ENCODE measurements around the gene PIGO. TPM values are rescaled to one million over a fixed set of nuclear protein-coding genes. Genes with fewer than 3 reads are reported as not detected.

PIGO gene
- polyA plus RNA-seq, 3 donors, result 30.2 to 34.3 (median 30.4) TPM

GRCh38 chr9:35072461-35073278, 23.7 kb downstream of the PIGO start, which contains the start of gene VCP:
Gene VCP, minus strand, starts transcription at chr9:35072625. Its CDS starts 272 bp downstream, at chr9:35072353.
- peak; percentile 92 to 96 (median 95) for DNase-seq (ENCODE audit: low read depth in 3 of 3, low spot score in 2 of 3)

GRCh38 chr9:35071814-35072460, 24.5 kb downstream of the PIGO start:
- peak; percentile 50 to 69 (median 67) for DNase-seq (ENCODE audit: low read depth in 3 of 3, low spot score in 2 of 3)

- DNase-seq (ENCODE audit: low read depth in 3 of 3, low spot score in 2 of 3), result peak in 1 of 3 donors; percentile 29
These were observed 25.3 kb downstream of the PIGO start for GRCh38 chr9:35070823-35071813.

GRCh38 chr9:35069020-35069419, 27.4 kb downstream of the PIGO start:
- DNase-seq (ENCODE audit: low read depth in 3 of 3, low spot score in 2 of 3), result no peak

GRCh38 chr9:35067056-35067455, 29.3 kb downstream of the PIGO start:
- no peak for DNase-seq (ENCODE audit: low read depth in 3 of 3, low spot score in 2 of 3)

- no peak for DNase-seq (ENCODE audit: low read depth in 3 of 3, low spot score in 2 of 3)
These were observed 35.7 kb downstream of the PIGO start for GRCh38 chr9:35060548-35061207.

GRCh38 chr9:35059438-35059837, 37.0 kb downstream of the PIGO start:
- DNase-seq (ENCODE audit: low read depth in 3 of 3, low spot score in 2 of 3), result no peak

GRCh38 chr9:35057271-35057620, 39.1 kb downstream of the PIGO start:
- DNase-seq (ENCODE audit: low read depth in 3 of 3, low spot score in 2 of 3), result no peak

GRCh38 chr9:35056571-35057270, 39.7 kb downstream of the PIGO start:
- DNase-seq (ENCODE audit: low read depth in 3 of 3, low spot score in 2 of 3), result no peak

GRCh38 chr9:35054871-35055644, 41.3 kb downstream of the PIGO start:
- no peak for DNase-seq (ENCODE audit: low read depth in 3 of 3, low spot score in 2 of 3)

GRCh38 chr9:35054185-35054835, 42.1 kb downstream of the PIGO start:
- no peak for DNase-seq (ENCODE audit: low read depth in 3 of 3, low spot score in 2 of 3)

- DNase-seq (ENCODE audit: low read depth in 3 of 3, low spot score in 2 of 3), result no peak
These were observed 45.1 kb downstream of the PIGO start for GRCh38 chr9:35051069-35051967.

- DNase-seq (ENCODE audit: low read depth in 3 of 3, low spot score in 2 of 3), result no peak
These were observed 47.9 kb downstream of the PIGO start for GRCh38 chr9:35048511-35048910.

GRCh38 chr9:35044071-35044470, 52.3 kb downstream of the PIGO start:
- no peak for DNase-seq (ENCODE audit: low read depth in 3 of 3, low spot score in 2 of 3)

GRCh38 chr9:35042891-35043545, 53.4 kb downstream of the PIGO start:
- DNase-seq (ENCODE audit: low read depth in 3 of 3, low spot score in 2 of 3), result no peak

- DNase-seq (ENCODE audit: low read depth in 3 of 3, low spot score in 2 of 3), result no peak
These were observed 54.2 kb downstream of the PIGO start for GRCh38 chr9:35042081-35042604.

Measured in right renal cortex interstitium (tissue), 3 donors.